Measurements from ENCODE around the gene GRID1. TPM values are rescaled to one million over a fixed set of nuclear protein-coding genes. Genes with fewer than 3 reads are reported as not detected.

The GRID1 gene
- total RNA-seq, 1 experiment from 2014 or later = not detected

DNA sequence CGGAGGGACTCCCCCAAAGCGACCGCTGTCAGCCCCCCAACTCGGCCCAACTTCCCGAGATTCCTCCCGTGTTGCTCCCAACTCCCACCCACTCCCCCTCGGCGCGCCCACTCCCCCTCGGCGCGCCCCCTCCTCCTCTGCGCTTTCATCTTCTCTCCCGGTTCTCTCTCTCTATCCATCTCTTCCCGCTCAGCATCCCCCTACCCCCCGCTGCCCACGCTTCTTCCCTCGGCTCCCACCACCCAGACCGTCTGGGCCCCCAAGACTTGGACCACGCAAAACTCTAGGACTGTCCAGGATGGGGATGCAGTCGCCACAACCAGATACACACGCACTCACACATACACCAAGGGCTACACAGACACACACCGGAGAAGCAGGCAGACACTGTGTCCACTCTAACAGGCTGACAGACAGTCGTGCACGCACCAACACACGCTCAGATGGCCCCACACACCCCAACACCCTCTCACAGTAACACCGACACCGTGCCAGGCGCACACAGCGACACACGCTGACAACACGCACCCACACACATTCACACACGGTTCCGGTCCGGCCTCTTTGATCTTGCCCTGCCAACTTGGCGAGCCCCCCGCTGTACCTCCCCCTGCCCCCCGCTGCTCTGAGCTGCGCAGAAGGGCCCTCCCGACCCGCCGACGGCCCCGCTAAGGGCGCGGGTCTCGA, 1.1 kb downstream of the GRID1 start:
- Histone ChIP-seq H3K9me3 (ENCODE audit: insufficient read depth, low read depth) (no peaks in the 10 kb centered on the region), H3K27me3 (ENCODE audit: insufficient read depth, low read depth) (no peaks in the 10 kb centered on the region), H3K4me1 (replicated peaks; ENCODE audit: insufficient read depth) (no peaks in the 10 kb centered on the region), H3K4me2 (no peak overlapping the region), H3K36me3 (ENCODE audit: low read depth) (no peaks in the 10 kb centered on the region), H2AFZ (no peak overlapping the region), H3K79me2 (ENCODE audit: low read depth) (no peaks in the 10 kb centered on the region), H4K20me1 (ENCODE audit: insufficient read depth) (no peaks in the 10 kb centered on the region), H3K27ac (no peak overlapping the region), H3K9me2 (ENCODE audit: insufficient read depth) (no peaks in the 10 kb centered on the region), H3K4me3 (no peak overlapping the region), H3F3A (ENCODE audit: insufficient read depth, low read depth) (no peaks in the 10 kb centered on the region)
- TF ChIP-seq CTCF (conservative IDR thresholded peaks at IDR 0.05) (no peak), EZH2 (IDR thresholded peaks at IDR 0.05; ENCODE audit: low read depth) (no peak)
- CTCF ChIA-PET = no interaction called here
- intact Hi-C loops (cut with micrococcal nuclease; ENCODE audit: unreplicated experiment) = no loop called here
- BruUV-seq (replicated peaks) = no TSS peak
- DNase-seq = no peak
- POLR2A ChIA-PET (ENCODE audit: unreplicated experiment) = no interaction called here

DNA sequence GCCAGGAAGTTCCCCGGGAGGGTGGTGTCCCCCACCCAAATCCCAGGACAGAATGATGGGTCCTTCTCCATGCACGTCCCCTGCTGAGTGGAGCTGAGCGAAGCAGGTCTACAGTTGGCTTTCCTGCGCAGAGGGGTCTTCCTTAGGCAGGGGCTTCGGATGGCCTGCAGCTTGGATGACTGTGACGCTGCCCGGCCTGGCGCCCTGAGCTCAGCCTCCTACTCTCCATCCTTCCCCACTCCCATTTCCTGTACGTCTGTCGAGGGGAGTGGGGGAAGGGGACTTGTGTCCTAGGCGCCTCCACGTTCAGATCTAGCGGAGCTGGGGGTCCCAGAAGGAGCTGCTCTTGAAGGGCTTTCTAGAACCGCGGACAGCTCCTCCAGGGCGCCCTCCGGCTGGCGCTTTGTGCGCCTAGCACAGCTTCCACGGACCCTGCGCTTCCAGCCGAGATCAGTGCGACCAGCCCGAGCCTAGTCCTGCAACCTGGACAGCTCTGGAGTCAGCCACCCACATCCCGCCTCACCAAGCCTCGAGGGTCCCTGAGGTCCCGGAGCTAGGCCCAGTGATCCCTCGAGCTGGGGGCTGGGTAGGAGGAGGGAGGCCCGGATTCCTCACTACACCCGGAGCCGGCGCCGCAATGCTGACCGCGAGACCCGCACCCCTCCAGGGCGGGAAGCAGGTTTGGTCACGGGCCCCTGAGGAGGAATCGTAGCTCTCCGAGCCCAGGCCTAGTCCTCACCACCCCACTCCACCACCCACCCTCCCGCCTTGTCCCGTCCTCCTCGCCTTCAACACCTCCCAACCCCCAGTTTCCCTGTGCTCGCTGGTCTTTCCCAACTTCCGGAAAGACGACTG, 1.9 kb downstream of the GRID1 start:
- Histone ChIP-seq H3K4me1 (replicated peaks; ENCODE audit: insufficient read depth) (no peaks in the 10 kb centered on the region), H3K9me2 (ENCODE audit: insufficient read depth) (no peaks in the 10 kb centered on the region), H2AFZ (no peak overlapping the region), H4K20me1 (ENCODE audit: insufficient read depth) (no peaks in the 10 kb centered on the region), H3K9me3 (ENCODE audit: insufficient read depth, low read depth) (no peaks in the 10 kb centered on the region), H3K4me2 (no peak overlapping the region), H3K4me3 (no peak overlapping the region), H3K27ac (no peak overlapping the region), H3F3A (ENCODE audit: insufficient read depth, low read depth) (no peaks in the 10 kb centered on the region), H3K27me3 (ENCODE audit: insufficient read depth, low read depth) (no peaks in the 10 kb centered on the region), H3K36me3 (ENCODE audit: low read depth) (no peaks in the 10 kb centered on the region), H3K79me2 (ENCODE audit: low read depth) (no peaks in the 10 kb centered on the region)
- TF ChIP-seq CTCF (conservative IDR thresholded peaks at IDR 0.05) (no peak), EZH2 (IDR thresholded peaks at IDR 0.05; ENCODE audit: low read depth) (no peak)
- no TSS peak for BruUV-seq (replicated peaks)
- CTCF ChIA-PET = no interaction called here
- intact Hi-C loops (cut with micrococcal nuclease; ENCODE audit: unreplicated experiment) = loop anchor here (5.0 kb wide), 1 partner anchor 102 kb away; no protein-coding TSS in a partner anchor
- no peak for DNase-seq
- POLR2A ChIA-PET (ENCODE audit: unreplicated experiment) = no interaction called here

DNA sequence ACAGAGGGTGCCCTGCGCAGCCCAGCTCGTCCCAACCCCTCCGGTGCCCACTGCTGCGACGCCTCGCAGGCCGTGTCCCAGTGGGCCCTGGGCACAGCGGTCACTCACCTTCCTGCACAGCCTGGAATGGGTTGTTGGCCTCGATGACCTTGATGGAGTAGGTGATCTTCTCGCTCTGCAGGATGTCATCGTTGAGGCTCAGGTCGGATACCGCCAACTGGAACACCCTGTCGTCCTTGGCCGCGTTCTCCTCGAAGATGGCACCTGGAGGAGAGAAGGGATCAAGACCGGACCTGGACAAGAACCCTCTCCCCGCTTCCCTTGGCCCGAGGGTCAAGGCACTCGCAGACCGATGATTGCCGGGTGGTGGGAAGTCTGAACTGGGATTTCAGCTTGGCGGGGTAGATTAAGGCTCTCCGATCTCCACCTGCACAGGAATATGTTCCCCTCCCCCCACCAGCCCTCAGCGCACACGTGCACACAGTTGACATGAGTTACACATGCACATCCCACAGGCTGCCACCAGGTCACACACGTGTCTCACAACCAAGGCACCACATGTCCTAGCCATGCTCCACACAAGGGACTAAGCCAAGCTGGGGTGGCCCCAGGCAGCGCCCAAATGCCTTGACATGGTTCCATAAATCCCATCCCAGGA, 2.6 kb downstream of the GRID1 start:
- Histone ChIP-seq H3K79me2 (ENCODE audit: low read depth) (no peaks in the 10 kb centered on the region), H3K4me3 (no peak overlapping the region), H4K20me1 (ENCODE audit: insufficient read depth) (no peaks in the 10 kb centered on the region), H3K27me3 (ENCODE audit: insufficient read depth, low read depth) (no peaks in the 10 kb centered on the region), H2AFZ (no peak overlapping the region), H3K9me3 (ENCODE audit: insufficient read depth, low read depth) (no peaks in the 10 kb centered on the region), H3K27ac (no peak overlapping the region), H3K36me3 (ENCODE audit: low read depth) (no peaks in the 10 kb centered on the region), H3F3A (ENCODE audit: insufficient read depth, low read depth) (no peaks in the 10 kb centered on the region), H3K4me1 (replicated peaks; ENCODE audit: insufficient read depth) (no peaks in the 10 kb centered on the region), H3K4me2 (no peak overlapping the region), H3K9me2 (ENCODE audit: insufficient read depth) (no peaks in the 10 kb centered on the region)
- TF ChIP-seq EZH2 (IDR thresholded peaks at IDR 0.05; ENCODE audit: low read depth) (no peak), CTCF (conservative IDR thresholded peaks at IDR 0.05) (no peak)
- BruUV-seq (replicated peaks) = no TSS peak
- ChIA-PET CTCF (no interaction called here), POLR2A (ENCODE audit: unreplicated experiment) (no interaction called here)
- intact Hi-C loops (cut with micrococcal nuclease; ENCODE audit: unreplicated experiment) = loop anchor here (5.0 kb wide), 1 partner anchor 102 kb away; no protein-coding TSS in a partner anchor
- DNase-seq = no peak
